ENCODE measurements around the gene TXNRD2.

The TXNRD2 gene

GRCh38 chr22:19978748-19979147, 37.1 kb upstream of the TXNRD2 start:
- no peak for DNase-seq (ENCODE audit: low read depth)
- TF ChIP-seq CTCF (IDR thresholded peaks at IDR 0.05; ENCODE audit: low read depth, low read length, missing control alignments), result no peak
- H3K4me3 ChIP-seq (ENCODE audit: low read depth, low read length), result no peak overlapping the region

GRCh38 chr22:19977296-19978243, 36.0 kb upstream of the TXNRD2 start:
- no peak overlapping the region for H3K4me3 ChIP-seq (ENCODE audit: low read depth, low read length)
- TF ChIP-seq CTCF (IDR thresholded peaks at IDR 0.05; ENCODE audit: low read depth, low read length, missing control alignments), result no peak
- DNase-seq (ENCODE audit: low read depth), result no peak

- no peak for TF ChIP-seq CTCF (IDR thresholded peaks at IDR 0.05; ENCODE audit: low read depth, low read length, missing control alignments)
These were observed 35.1 kb upstream of the TXNRD2 start for GRCh38 chr22:19976671-19977070.

GRCh38 chr22:19975707-19976035, 34.1 kb upstream of the TXNRD2 start:
- TF ChIP-seq CTCF (IDR thresholded peaks at IDR 0.05; ENCODE audit: low read depth, low read length, missing control alignments), result no peak
- no peak overlapping the region for H3K4me3 ChIP-seq (ENCODE audit: low read depth, low read length)
- no peak for DNase-seq (ENCODE audit: low read depth)

More at GRCh38 chr22:19976671-19977070, 35.1 kb upstream of the TXNRD2 start:
- no peak for DNase-seq (ENCODE audit: low read depth)
- no peak overlapping the region for H3K4me3 ChIP-seq (ENCODE audit: low read depth, low read length)

- TF ChIP-seq CTCF (IDR thresholded peaks at IDR 0.05; ENCODE audit: low read depth, low read length, missing control alignments), result no peak
- DNase-seq (ENCODE audit: low read depth), result no peak
- H3K4me3 ChIP-seq (ENCODE audit: low read depth, low read length), result no peak overlapping the region
These were observed 33.5 kb upstream of the TXNRD2 start for GRCh38 chr22:19974935-19975706.

- no peak for TF ChIP-seq CTCF (IDR thresholded peaks at IDR 0.05; ENCODE audit: low read depth, low read length, missing control alignments)
- H3K4me3 ChIP-seq (ENCODE audit: low read depth, low read length), result no peak overlapping the region
- DNase-seq (ENCODE audit: low read depth), result no peak
These were observed 32.7 kb upstream of the TXNRD2 start for GRCh38 chr22:19974268-19974861.
